Mucosa of descending colon (tissue), 3 donors: ENCODE measurements around the gene TMEM117. TPM values are rescaled to one million over a fixed set of nuclear protein-coding genes. Genes with fewer than 3 reads are reported as not detected.
"Not testable (repeated sequence)": the region's sequence is repeated elsewhere in the genome, so short reads cannot be mapped to it uniquely, and the experiment has no call there.

Source experiments
- ATAC-seq: fragments of 200-7000 bp; cut with Tn5 transposase; one replicate; pipeline ENCODE4 v1.9.1; 2020; ENCODE audit warnings: mild to moderate bottlenecking, moderate library complexity
- DNase-seq, 3 donors: peaks; one replicate each; pipeline ENCODE4 v3.0.0-alpha.2; 2020
- H3K36me3 ChIP-seq: fragments of 200-600 bp; one replicate; pipeline ENCODE4 v1.8.0; 2021; ENCODE audit warnings: low read depth, mild to moderate bottlenecking
- H3K4me1 ChIP-seq: fragments of 200-600 bp; one replicate; pipeline ENCODE4 v1.8.0; 2021; ENCODE audit warnings: low read depth, mild to moderate bottlenecking
- H3K4me3 ChIP-seq: fragments of 200-600 bp; one replicate; pipeline ENCODE4 v1.8.0; 2021; ENCODE audit warnings: mild to moderate bottlenecking
- H3K9me3 ChIP-seq: fragments of 200-600 bp; one replicate; pipeline ENCODE4 v1.8.0; 2021; ENCODE audit warnings: mild to moderate bottlenecking
- intact Hi-C, 2 donors: fragments of 100-400 bp; cut with DNase I in 1 of 2; cut with micrococcal nuclease in 1 of 2; formaldehyde crosslinking; loops; one replicate each; pipeline versions ENCODE4 v1.11.0 to v1.11.1; 2022; cut with DNase I, micrococcal nuclease
- total RNA-seq, 3 donors: library from RNA; stranded (reverse); fragmentation: NEBNext Ultra II Directional in 2 of 3; extraction: Animal tissue kit (Norgen Biotek cat#: 25700) in 2 of 3; gene quantifications; one replicate each; pipeline versions ENCODE4 v1.2.1 to v1.2.4, GENCODE V29; 2021 to 2023
- TF ChIP-seq, protein P1 (sequence below): fragments of 200-600 bp; IDR thresholded peaks from one replicate; pipeline ENCODE4 v1.8.0; 2022; ENCODE audit warnings: antibody characterized with exemption, mild to moderate bottlenecking
- donor health status: DM: no; HTN: no; CAD: no; lungs with moderate emphysema.
- donor health status: DM: no; HTN: no; CAD: no.
- donor health status: DM: no; HTN: yes; CAD: no.

The TMEM117 gene
- total RNA-seq, 3 donors from 2014 or later, result 10.1 to 15.2 (median 12.3) TPM

DNA sequence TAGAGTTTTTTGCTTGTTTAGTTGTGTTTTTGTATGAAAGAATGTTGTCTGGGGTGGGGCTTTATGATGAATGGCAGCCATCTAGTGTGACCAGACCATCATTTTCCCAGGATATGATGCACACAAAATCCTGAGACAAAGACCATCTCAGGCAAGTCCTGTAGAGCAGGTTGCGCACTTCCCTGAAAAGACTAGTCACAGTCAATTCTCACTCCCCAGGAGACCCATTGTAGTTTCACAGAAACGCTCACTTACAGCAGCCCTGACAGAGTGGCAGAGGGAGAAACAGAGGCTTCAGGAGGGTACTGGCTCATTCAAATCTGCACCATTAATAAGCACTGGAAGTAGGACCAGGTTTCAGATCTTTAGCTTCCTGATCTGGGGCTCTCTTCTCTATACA, 183.2 kb downstream of the TMEM117 start:
- Histone ChIP-seq H3K36me3 (no peaks in the 10 kb centered on the region), H3K9me3 (no peaks in the 10 kb centered on the region), H3K4me3 (no peak overlapping the region), H3K4me1 (no peaks in the 10 kb centered on the region)
- TF ChIP-seq, protein P1, sequence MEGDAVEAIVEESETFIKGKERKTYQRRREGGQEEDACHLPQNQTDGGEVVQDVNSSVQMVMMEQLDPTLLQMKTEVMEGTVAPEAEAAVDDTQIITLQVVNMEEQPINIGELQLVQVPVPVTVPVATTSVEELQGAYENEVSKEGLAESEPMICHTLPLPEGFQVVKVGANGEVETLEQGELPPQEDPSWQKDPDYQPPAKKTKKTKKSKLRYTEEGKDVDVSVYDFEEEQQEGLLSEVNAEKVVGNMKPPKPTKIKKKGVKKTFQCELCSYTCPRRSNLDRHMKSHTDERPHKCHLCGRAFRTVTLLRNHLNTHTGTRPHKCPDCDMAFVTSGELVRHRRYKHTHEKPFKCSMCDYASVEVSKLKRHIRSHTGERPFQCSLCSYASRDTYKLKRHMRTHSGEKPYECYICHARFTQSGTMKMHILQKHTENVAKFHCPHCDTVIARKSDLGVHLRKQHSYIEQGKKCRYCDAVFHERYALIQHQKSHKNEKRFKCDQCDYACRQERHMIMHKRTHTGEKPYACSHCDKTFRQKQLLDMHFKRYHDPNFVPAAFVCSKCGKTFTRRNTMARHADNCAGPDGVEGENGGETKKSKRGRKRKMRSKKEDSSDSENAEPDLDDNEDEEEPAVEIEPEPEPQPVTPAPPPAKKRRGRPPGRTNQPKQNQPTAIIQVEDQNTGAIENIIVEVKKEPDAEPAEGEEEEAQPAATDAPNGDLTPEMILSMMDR, result no peak
- ATAC-seq (no peak), DNase-seq (no peak)
- intact Hi-C loops, result no loop called here

GRCh38 chr12:44020555-44020954, 184.7 kb downstream of the TMEM117 start:
- Histone ChIP-seq H3K9me3 (no peaks in the 10 kb centered on the region), H3K36me3 (no peaks in the 10 kb centered on the region), H3K4me3 (no peak overlapping the region), H3K4me1 (no peaks in the 10 kb centered on the region)
- ATAC-seq, result no peak
- TF ChIP-seq, protein P1, result no peak
- intact Hi-C loops, result no loop called here
- DNase-seq, result no peak

- Histone ChIP-seq H3K9me3 (no peaks in the 10 kb centered on the region), H3K4me3 (no peak overlapping the region), H3K36me3 (no peaks in the 10 kb centered on the region), H3K4me1 (no peaks in the 10 kb centered on the region)
- intact Hi-C loops, result no loop called here
- TF ChIP-seq, protein P1, result no peak
- DNase-seq, result no peak
- ATAC-seq, result no peak
These were observed 185.6 kb downstream of the TMEM117 start for GRCh38 chr12:44021471-44021971.

- no peaks in the 10 kb centered on the region for H3K4me1 ChIP-seq
- DNase-seq (no peak), ATAC-seq (no peak)
- TF ChIP-seq, protein P1, result no peak
- no peaks in the 10 kb centered on the region for H3K36me3 ChIP-seq
- intact Hi-C loops, result no loop called here
- peaks cover under 1% of the 10 kb centered on the region for H3K9me3 ChIP-seq
- H3K4me3 ChIP-seq, result no peak overlapping the region
These were observed 189.6 kb downstream of the TMEM117 start for GRCh38 chr12:44025499-44025898.

- Histone ChIP-seq H3K36me3 (no peaks in the 10 kb centered on the region), H3K4me1 (no peaks in the 10 kb centered on the region)
- no peak for ATAC-seq
These were observed 190.2 kb downstream of the TMEM117 start for GRCh38 chr12:44026046-44026445.

GRCh38 chr12:44026926-44027325, 191.0 kb downstream of the TMEM117 start:
- H3K9me3 ChIP-seq, result peaks cover 14% of the 10 kb centered on the region
- intact Hi-C loops, H3K4me3 ChIP-seq, DNase-seq, H3K4me1 ChIP-seq, H3K36me3 ChIP-seq, ATAC-seq: not testable (repeated sequence)

More at GRCh38 chr12:44026046-44026445, 190.2 kb downstream of the TMEM117 start:
- peaks cover 6% of the 10 kb centered on the region for H3K9me3 ChIP-seq
- no peak overlapping the region for H3K4me3 ChIP-seq
- DNase-seq, result no peak
- intact Hi-C loops, result no loop called here
- TF ChIP-seq, protein P1, result no peak
